Activated gamma-delta T cell treated with Interleukin-2 at 50 U/mL for 16 hours (primary cell): ENCODE measurements around the gene MAPRE3.
A peak's percentile ranks its signal among the peaks of the same experiment; 100 is the strongest.

Source experiments
- DNase-seq: peaks from one replicate; pipeline ENCODE4 v3.0.0-alpha.2; 2020

The MAPRE3 gene

GRCh38 chr2:27019459-27019858 is 49.0 kb downstream of the MAPRE3 start:
- no peak for DNase-seq

- DNase-seq: no peak
Observed at GRCh38 chr2:27019931-27020855, 49.8 kb downstream of the MAPRE3 start.

GRCh38 chr2:27021253-27022049 is 51.0 kb downstream of the MAPRE3 start:
- DNase-seq: no peak

- DNase-seq: no peak
Observed at GRCh38 chr2:27023740-27024139, 53.3 kb downstream of the MAPRE3 start.

- DNase-seq: no peak
Observed at GRCh38 chr2:27024188-27024587, 53.8 kb downstream of the MAPRE3 start.

- DNase-seq: no peak
Observed at GRCh38 chr2:27024812-27025211, 54.4 kb downstream of the MAPRE3 start.

- no peak for DNase-seq
Observed at GRCh38 chr2:27025281-27025800, 54.9 kb downstream of the MAPRE3 start.

- no peak for DNase-seq
Observed at GRCh38 chr2:27025861-27026851, 55.7 kb downstream of the MAPRE3 start.

GRCh38 chr2:27027211-27027651 is 56.8 kb downstream of the MAPRE3 start:
- no peak for DNase-seq

GRCh38 chr2:27029051-27029450 is 58.6 kb downstream of the MAPRE3 start:
- DNase-seq: no peak

GRCh38 chr2:27032495-27033252 is 62.2 kb downstream of the MAPRE3 start, which contains the start of gene TMEM214:
Gene TMEM214, plus strand, starts transcription at chr2:27032965. Its CDS starts 51 bp downstream, at chr2:27033016.
- peak; percentile 70 for DNase-seq

GRCh38 chr2:27033253-27033852 is 62.9 kb downstream of the MAPRE3 start:
- DNase-seq: no peak

- DNase-seq: no peak
Observed at GRCh38 chr2:27038012-27038411, 67.6 kb downstream of the MAPRE3 start.

- no peak for DNase-seq
Observed at GRCh38 chr2:27038631-27039339, 68.3 kb downstream of the MAPRE3 start.

- DNase-seq: no peak
Observed at GRCh38 chr2:27039426-27039825, 69.0 kb downstream of the MAPRE3 start.

- no peak for DNase-seq
Observed at GRCh38 chr2:27039871-27040270, 69.4 kb downstream of the MAPRE3 start.

GRCh38 chr2:27040282-27040681 is 69.8 kb downstream of the MAPRE3 start:
- DNase-seq: no peak

- no peak for DNase-seq
Observed at GRCh38 chr2:27041752-27042151, 71.3 kb downstream of the MAPRE3 start.

- no peak for DNase-seq
Observed at GRCh38 chr2:27042159-27042661, 71.8 kb downstream of the MAPRE3 start.
